HG02943 (cell line): ENCODE measurements around the gene RPH3AL.
"Not testable (repeated sequence)": the region's sequence is repeated elsewhere in the genome, so short reads cannot be mapped to it uniquely, and the experiment has no call there.

ENCODE experiments used
- ATAC-seq: cut with Tn5 transposase; IDR thresholded peaks from one replicate; pipeline ENCODE4 v1.9.1; 2021; ENCODE audit warnings: mild to moderate bottlenecking, low read depth, moderate library complexity; ENCODE audit not compliant: unreplicated experiment

Gene RPH3AL

GRCh38 chr17:231191-231965, 121.2 kb downstream of the RPH3AL start:
- no peak for ATAC-seq

DNA sequence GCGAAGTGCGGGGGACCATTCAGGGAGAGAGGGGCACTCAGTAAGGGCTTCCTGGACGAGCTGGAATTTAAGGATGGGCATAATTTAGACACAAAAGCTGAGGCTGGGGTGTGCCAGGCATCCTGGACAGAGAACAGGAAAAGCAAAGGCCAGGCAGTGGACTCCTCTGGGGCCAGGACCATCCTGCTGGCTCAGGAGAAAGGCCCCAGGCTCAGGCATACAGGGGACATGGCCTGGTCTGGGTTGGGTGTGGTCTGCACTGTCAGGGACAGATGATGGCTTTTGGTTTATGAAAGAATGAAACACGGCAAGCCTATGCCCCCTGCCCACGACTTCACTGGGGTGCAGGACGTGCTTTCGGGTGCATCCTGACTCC, 122.2 kb downstream of the RPH3AL start:
- ATAC-seq, result no peak

DNA sequence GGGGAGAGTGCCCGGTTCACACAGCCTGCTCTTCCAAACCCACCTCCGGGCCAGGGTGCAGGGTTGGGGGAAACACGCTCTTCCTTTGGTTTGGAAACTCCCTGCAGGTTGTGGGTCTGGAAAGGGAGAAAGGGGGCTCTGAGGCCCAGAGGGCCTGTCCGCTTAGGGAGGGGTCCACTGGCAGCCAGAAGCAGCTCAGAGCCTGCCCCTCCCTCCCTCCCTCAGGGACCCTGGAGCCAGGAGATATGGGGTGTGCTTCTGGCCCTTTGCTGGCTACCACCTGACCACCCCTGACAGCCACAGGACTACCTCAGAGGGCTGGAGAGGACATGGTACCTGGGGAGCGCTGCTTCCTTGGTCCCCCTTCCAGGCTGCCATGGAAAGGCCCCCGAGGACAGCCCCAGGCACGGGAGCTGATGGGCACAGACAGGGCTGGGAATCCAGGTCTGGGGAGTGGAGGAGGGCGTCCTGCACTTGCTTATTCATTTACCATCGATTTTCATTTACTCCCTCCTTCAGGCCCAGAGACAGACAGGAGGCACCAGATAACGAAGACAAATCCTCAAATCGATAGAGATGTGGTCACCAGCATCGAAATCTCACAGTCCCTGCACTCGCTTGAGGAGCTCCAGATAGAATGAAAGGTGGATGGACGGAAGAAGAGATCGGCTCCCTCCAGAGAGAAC, 122.8 kb downstream of the RPH3AL start:
- no peak for ATAC-seq

DNA sequence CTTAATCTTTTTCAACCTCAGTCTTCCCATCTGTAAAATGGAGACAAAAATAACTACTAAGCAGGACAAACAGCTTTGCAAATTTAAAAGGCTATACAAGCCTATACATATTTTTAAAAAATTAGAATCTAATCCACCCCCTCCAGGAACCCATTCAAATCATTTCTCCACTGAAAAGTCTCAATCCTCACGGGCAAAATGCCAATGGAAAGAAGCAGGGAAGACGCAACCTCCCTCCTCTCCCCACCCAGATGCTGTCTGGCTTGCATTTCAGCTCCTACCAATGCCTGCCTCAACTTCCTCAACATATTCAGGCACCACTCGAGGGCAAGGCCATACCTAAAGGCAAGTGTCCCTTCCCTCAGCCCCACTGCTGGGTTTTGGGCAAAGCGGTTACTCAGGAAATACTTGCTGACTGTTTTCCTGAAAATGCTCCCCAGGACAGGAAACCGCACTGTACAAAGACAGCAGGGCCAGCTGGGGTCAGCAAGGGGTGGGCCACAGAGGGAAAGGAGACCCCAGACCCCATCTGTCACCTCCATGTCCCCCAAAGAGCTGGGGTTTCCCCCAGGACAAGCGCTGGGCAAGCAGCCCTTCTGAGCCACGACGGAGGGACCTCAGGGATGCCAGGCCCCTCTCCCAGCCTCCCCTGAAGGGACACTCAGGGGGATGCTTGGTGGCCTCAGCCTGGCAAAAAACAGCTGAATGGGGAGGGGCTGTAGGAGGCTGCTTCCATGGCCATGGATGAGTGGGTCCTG, 123.5 kb downstream of the RPH3AL start:
- no peak for ATAC-seq

DNA sequence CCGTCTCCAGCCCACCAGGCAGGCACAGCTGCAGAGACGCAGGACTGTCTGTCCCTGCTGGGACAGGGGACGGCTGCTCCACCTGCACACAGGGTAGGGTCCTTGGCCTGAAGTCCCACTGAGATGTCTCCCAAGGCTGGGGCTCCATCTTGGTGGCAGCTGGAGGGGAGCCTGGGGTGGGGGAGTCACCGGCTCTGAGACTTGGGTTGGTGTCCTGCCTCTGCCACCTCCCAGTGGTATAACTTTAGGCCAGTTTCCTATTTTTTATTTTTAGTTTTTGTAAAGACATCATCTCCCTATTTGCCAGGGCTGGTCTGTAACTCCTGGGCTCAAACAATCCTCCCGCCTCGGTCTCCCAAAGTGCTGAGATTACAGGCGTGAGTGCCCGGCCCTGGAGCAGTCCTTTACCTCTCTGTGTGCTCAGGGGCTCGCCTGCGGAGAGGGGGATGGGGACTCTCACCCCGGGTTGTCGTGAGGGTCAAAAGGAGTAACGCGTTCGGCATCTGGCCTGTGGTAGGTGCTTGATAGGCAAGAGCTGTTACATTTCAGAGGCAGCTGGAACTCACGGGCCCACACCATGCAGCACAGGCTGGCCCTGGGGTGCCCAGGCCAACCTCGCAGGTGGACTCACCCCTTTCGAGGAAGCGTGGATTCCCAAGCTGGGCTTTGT, 124.5 kb downstream of the RPH3AL start:
- ATAC-seq, result no peak

GRCh38 chr17:227078-227945, 125.3 kb downstream of the RPH3AL start:
- ATAC-seq, result no peak

- no peak for ATAC-seq
Observed at GRCh38 chr17:226108-227077, 126.2 kb downstream of the RPH3AL start.

GRCh38 chr17:225551-225950, 127.1 kb downstream of the RPH3AL start:
- no peak for ATAC-seq

- not testable (repeated sequence) for ATAC-seq
Observed at GRCh38 chr17:224576-224975, 128.0 kb downstream of the RPH3AL start.

DNA sequence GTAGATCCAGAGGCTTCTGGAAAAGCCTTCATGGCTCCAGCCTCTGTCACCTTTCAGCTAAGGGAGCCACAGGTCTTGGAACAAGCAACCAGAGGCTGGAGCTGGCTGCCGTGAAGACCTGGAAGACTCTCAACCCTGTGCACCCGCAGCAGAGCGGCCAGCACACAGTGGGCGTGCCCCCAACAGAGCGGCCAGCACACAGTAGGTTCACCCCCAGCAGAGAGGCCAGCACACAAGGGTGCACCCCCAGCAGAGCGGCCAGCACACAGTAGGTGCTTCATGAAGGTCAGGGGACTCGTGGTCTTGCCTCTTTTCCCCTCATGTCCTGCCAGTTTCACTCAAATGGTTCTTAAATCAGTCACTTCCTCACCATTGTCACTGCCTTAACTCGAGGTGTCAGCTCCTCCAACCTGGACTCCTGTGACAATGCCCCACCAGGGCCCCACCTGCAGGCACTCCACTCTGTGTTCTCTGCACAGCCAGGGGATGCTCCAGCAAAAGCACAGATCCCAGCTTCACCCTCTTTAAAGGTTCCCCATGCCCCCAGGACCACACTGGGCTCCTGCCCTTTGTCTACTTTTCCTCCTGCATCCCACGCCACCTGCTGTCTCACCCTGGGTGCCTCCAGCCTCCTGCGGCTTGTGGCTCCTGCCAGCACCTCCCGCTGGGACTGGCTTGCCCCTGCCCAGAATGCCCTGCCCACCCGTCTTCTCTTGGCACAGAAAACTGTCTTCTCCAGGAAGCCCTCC, 128.7 kb downstream of the RPH3AL start:
- ATAC-seq, result no peak

- ATAC-seq, result no peak
Observed at GRCh38 chr17:222172-222571, 130.4 kb downstream of the RPH3AL start.

DNA sequence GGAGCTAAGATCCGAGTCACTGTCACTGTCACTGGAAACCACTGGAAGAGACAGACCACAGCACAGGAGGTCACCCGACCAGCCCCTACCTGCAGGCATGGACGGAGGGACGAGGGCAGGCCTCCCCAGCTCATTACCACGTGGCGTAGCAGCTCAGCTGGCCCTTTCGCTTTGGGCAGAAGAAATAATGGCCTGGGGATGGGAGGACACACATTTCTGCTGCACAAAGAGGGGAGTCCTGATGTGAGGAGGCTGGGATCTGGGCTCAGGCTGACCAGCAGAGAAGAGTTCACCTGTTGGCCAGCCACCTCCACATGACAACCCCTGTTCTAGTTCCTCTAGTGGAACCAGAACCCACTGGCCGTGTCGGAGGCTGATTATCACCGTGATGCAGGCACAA, 132.9 kb downstream of the RPH3AL start:
- no peak for ATAC-seq

DNA sequence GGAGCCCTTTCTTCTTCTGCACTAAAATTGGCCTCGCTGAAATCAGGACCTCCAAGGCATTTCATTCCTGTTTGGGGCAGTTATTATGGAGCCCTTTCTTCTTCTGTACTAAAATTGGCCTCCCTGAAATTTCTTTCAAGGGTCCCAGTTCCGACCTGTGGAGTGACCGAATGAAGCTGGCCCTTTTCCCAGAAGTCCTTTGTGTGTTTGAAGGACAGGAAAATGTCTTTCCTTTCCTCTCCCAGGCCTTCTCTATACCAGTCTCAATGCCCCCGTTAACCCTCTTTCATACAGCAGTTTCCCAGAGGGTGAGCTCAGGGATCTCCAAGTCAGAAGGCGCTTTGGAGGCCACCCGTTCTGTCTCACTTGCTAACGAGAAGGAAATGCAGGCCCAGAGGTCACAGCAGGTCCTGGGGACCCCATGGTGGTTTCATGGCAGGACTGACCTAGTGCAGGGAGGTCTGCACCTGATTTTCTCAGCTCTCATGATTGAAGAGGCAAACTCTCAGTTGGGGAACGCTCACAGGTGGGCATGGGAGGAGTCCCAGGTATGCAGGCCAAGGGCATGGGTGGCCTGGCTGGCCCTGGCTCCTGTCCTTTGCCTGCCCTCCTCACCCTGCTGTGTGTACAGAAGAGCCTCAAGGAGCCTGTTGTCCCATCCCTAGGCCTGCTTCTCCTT, 134.0 kb downstream of the RPH3AL start:
- ATAC-seq, result no peak

DNA sequence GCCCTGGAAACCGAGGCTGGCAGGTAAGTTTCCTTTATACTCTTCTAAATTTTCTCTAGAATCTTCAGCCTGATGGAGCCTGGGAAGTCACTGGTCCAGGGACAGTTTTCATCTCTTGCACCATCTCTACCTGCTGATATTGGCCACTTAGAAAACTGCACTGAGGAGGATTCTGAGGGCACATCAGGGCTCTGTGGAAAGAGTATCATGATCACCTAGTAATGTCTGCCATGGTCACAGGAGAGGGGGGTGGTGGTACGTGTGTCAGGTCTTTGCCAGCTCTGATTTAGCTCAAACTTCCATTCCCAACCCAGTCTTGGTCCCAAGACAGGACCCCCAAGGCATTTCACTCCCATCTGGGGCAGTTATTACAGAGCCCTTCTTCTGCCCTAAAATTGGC, 136.0 kb downstream of the RPH3AL start:
- no peak for ATAC-seq

- not testable (repeated sequence) for ATAC-seq
Observed at GRCh38 chr17:215563-216478, 136.8 kb downstream of the RPH3AL start.

- no peak for ATAC-seq
Observed at GRCh38 chr17:214881-215331, 137.7 kb downstream of the RPH3AL start.
